ENCODE measurements around the gene AARS1. TPM values are rescaled to one million over a fixed set of nuclear protein-coding genes. Genes with fewer than 3 reads are reported as not detected.
"Not testable (repeated sequence)": the region's sequence is repeated elsewhere in the genome, so short reads cannot be mapped to it uniquely, and the experiment has no call there.

Gene AARS1
- polyA plus RNA-seq, 1 donor (not counting 4 experiments of a cell fraction or from before 2014, with no cell fraction given): 83.7 TPM

GRCh38 chr16:70324998-70325747 is 35.9 kb upstream of the AARS1 start:
- Histone ChIP-seq H3K4me3 (ENCODE audit: control insufficient read depth in 2 of 3, extremely low read depth in 1 of 3, insufficient read depth in 2 of 3, low read depth in 1 of 3, low read length in 3 of 3) (no peak overlapping the region), H3K4me2 (ENCODE audit: control insufficient read depth, extremely low read depth, insufficient read depth, low read depth, low read length) (no peak overlapping the region), H4K20me1 (ENCODE audit: control insufficient read depth, extremely low read depth, insufficient read depth, low read length) (no peaks in the 10 kb centered on the region), H3K4me1 (ENCODE audit: control insufficient read depth, extremely low read depth, insufficient read depth, low read length) (no peaks in the 10 kb centered on the region), H3K9ac (ENCODE audit: control insufficient read depth, extremely low read depth, insufficient read depth, low read length) (no peak overlapping the region), H3K27me3 (ENCODE audit: control insufficient read depth, extremely low read depth, insufficient read depth, low read length) (no peaks in the 10 kb centered on the region), H3K79me2 (ENCODE audit: control insufficient read depth, insufficient read depth, low read length) (no peaks in the 10 kb centered on the region), H3K9me1 (ENCODE audit: control insufficient read depth, extremely low read depth, insufficient read depth, low read length) (no peaks in the 10 kb centered on the region), H2AFZ (ENCODE audit: control insufficient read depth, low read length) (no peak overlapping the region), H3K9me3 (ENCODE audit: control insufficient read depth, low read depth, low read length) (no peaks in the 10 kb centered on the region), H3K36me3 (ENCODE audit: control insufficient read depth in 2 of 2, extremely low read depth in 1 of 2, insufficient read depth in 2 of 2, low read length in 2 of 2) (peaks cover 0 to 2% of the 10 kb centered on the region in 2 experiments), H3K27ac (ENCODE audit: control insufficient read depth, insufficient read depth, low read length) (no peak overlapping the region)
- no peak for FAIRE-seq
- dilution Hi-C loops (cut with MboI; ENCODE audit: extremely low pct_ligation_motif_present, low sequenced_read_pairs): no loop called here
- no peak for TF ChIP-seq EZH2 (IDR thresholded peaks at IDR 0.05; ENCODE audit: low read length)
- TF ChIP-seq CTCF (optimal IDR thresholded peaks at IDR 0.05 in 1 of 3, IDR thresholded peaks at IDR 0.05 in 1 of 3, conservative IDR thresholded peaks at IDR 0.05 in 1 of 3; ENCODE audit: extremely low read depth in 1 of 3, insufficient read depth in 2 of 3, low read length in 3 of 3): no peak
- DNase-seq (ENCODE audit: low read depth, low spot score): no peak

DNA sequence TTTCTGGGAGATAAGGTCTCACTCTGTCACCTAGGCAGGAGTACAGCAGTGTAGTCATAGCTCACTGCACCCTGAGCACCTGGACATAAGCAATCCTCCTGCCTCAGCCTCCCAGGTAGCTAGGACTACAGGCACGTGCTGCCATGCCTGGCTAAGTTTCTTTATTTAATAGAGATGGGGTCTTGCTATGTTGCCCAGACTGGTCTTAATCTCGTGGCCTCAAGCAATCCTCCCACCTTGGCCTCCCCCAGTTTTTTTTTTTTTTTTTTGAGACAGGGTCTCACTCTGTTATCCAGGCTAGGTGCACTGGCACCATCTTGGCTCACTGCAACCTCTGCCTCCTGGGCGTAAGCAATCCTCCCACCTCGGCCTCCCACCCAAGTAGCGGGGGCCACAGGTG is 30.8 kb upstream of the AARS1 start:
- TF ChIP-seq CTCF (optimal IDR thresholded peaks at IDR 0.05 in 1 of 3, IDR thresholded peaks at IDR 0.05 in 1 of 3, conservative IDR thresholded peaks at IDR 0.05 in 1 of 3; ENCODE audit: extremely low read depth in 1 of 3, insufficient read depth in 2 of 3, low read length in 3 of 3) (no peak), EZH2 (IDR thresholded peaks at IDR 0.05; ENCODE audit: low read length) (no peak)
- Histone ChIP-seq H3K36me3 (ENCODE audit: control insufficient read depth in 2 of 2, extremely low read depth in 1 of 2, insufficient read depth in 2 of 2, low read length in 2 of 2) (no peaks in the 10 kb centered on the region), H4K20me1 (ENCODE audit: control insufficient read depth, extremely low read depth, insufficient read depth, low read length) (no peaks in the 10 kb centered on the region), H3K9me3 (ENCODE audit: control insufficient read depth, low read depth, low read length) (no peaks in the 10 kb centered on the region), H3K9me1 (ENCODE audit: control insufficient read depth, extremely low read depth, insufficient read depth, low read length) (no peaks in the 10 kb centered on the region), H3K4me3 (ENCODE audit: control insufficient read depth in 2 of 3, extremely low read depth in 1 of 3, insufficient read depth in 2 of 3, low read depth in 1 of 3, low read length in 3 of 3) (no peak overlapping the region), H3K4me1 (ENCODE audit: control insufficient read depth, extremely low read depth, insufficient read depth, low read length) (no peaks in the 10 kb centered on the region), H3K27ac (ENCODE audit: control insufficient read depth, insufficient read depth, low read length) (no peak overlapping the region), H3K9ac (ENCODE audit: control insufficient read depth, extremely low read depth, insufficient read depth, low read length) (no peak overlapping the region), H3K27me3 (ENCODE audit: control insufficient read depth, extremely low read depth, insufficient read depth, low read length) (no peaks in the 10 kb centered on the region), H3K79me2 (ENCODE audit: control insufficient read depth, insufficient read depth, low read length) (no peaks in the 10 kb centered on the region), H3K4me2 (ENCODE audit: control insufficient read depth, extremely low read depth, insufficient read depth, low read depth, low read length) (no peak overlapping the region), H2AFZ (ENCODE audit: control insufficient read depth, low read length) (no peak overlapping the region)
- DNase-seq (ENCODE audit: low read depth, low spot score): no peak
- dilution Hi-C loops (cut with MboI; ENCODE audit: extremely low pct_ligation_motif_present, low sequenced_read_pairs): no loop called here
- no peak for FAIRE-seq

DNA sequence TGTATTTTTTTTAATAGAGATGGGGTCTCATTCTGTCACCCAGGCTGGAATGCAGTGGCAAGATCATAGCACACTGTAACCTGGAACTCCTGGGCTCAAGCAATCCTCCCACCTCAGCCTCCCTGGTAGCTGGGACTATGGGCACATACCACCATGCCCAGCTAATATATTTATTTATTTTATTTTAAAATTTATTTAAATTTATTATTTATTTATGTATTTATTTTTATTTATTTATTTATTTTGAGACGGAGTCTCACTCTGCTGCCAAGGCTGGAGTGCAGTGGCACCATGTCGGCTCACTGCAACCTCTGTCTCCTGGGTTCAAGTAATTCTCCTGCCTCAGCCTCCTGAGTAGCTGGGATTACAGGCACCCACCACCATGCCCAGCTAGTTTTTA is 18.4 kb upstream of the AARS1 start:
- H3K79me2 ChIP-seq (ENCODE audit: control insufficient read depth, insufficient read depth, low read length): peaks cover 15% of the 10 kb centered on the region
- H2AFZ ChIP-seq (ENCODE audit: control insufficient read depth, low read length); H3K36me3 ChIP-seq (ENCODE audit: control insufficient read depth in 2 of 2, extremely low read depth in 1 of 2, insufficient read depth in 2 of 2, low read length in 2 of 2); H3K9ac ChIP-seq (ENCODE audit: control insufficient read depth, extremely low read depth, insufficient read depth, low read length); H3K27me3 ChIP-seq (ENCODE audit: control insufficient read depth, extremely low read depth, insufficient read depth, low read length); H3K9me3 ChIP-seq (ENCODE audit: control insufficient read depth, low read depth, low read length); H3K4me2 ChIP-seq (ENCODE audit: control insufficient read depth, extremely low read depth, insufficient read depth, low read depth, low read length); dilution Hi-C loops (cut with MboI; ENCODE audit: extremely low pct_ligation_motif_present, low sequenced_read_pairs); H3K27ac ChIP-seq (ENCODE audit: control insufficient read depth, insufficient read depth, low read length); H3K4me3 ChIP-seq (ENCODE audit: control insufficient read depth in 2 of 3, extremely low read depth in 1 of 3, insufficient read depth in 2 of 3, low read depth in 1 of 3, low read length in 3 of 3); FAIRE-seq; H4K20me1 ChIP-seq (ENCODE audit: control insufficient read depth, extremely low read depth, insufficient read depth, low read length); H3K9me1 ChIP-seq (ENCODE audit: control insufficient read depth, extremely low read depth, insufficient read depth, low read length); DNase-seq (ENCODE audit: low read depth, low spot score); H3K4me1 ChIP-seq (ENCODE audit: control insufficient read depth, extremely low read depth, insufficient read depth, low read length): not testable (repeated sequence)

All from keratinocyte (primary cell).